HG03571 (cell line): Measurements from ENCODE around the gene POLR2I.
A peak's percentile ranks its signal among the peaks of the same experiment; 100 is the strongest.
"Not testable (repeated sequence)": the region's sequence is repeated elsewhere in the genome, so short reads cannot be mapped to it uniquely, and the experiment has no call there.

Source experiments
- ATAC-seq: cut with Tn5 transposase; IDR thresholded peaks from one replicate; pipeline ENCODE4 v1.9.1; 2021; ENCODE audit not compliant: unreplicated experiment

POLR2I gene

DNA sequence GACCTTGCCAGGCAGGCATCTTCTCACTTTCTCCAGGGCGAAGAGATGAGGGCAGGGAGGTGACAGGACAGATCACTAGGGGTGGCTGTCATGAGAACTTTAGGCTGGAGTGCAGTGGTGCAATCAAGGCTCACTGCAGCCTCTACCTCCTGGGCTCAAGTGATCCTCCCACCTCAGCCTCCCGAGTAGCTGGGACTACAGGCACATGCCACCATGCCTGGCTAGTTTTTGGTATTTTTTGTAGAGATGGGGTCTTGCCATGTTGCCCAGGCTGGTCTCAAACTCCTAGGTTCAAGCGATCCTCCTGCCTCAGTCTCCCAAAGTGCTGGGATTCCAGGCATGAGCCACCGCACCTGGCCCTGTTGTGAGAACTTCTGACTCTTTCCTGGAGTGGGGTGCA lies 20.2 kb upstream of the POLR2I start:
- not testable (repeated sequence) for ATAC-seq

DNA sequence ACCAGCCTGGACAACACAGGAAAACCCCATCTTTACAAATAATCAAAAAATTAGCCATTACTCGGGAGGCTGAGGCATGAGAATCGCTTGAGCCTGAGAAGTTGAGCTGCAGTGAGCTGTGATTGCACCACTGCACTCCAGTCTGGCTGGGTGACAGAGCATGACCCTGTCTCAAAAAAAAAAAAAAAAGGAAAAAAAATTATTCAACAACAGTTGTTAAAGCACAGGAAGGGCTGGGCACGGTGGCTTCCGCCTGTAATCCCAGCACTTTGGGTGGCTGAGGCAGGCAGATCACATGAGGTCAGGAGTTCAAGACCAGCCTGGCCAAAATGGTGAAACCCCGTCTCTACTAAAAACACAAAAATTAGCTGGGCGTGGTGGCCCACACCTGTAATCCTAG lies 16.5 kb upstream of the POLR2I start:
- ATAC-seq = not testable (repeated sequence)

DNA sequence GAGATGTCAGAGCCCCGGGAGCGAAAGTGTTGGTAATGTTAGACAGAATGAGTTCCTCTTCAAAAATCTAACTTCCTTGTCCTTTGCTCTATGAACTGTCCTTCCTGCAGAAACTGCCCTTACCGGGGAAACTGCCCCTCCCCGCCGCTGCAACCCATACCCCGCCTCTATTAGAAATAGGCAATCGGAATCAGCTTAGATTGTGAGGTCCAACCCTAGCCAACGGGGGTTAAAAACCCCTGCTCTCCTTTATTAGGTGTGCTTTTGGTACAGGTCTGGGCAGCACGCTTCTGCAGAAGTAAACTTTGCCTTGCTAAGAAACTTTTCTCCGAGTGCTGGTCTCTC lies 13.7 kb upstream of the POLR2I start:
- ATAC-seq = peak; percentile 9

DNA sequence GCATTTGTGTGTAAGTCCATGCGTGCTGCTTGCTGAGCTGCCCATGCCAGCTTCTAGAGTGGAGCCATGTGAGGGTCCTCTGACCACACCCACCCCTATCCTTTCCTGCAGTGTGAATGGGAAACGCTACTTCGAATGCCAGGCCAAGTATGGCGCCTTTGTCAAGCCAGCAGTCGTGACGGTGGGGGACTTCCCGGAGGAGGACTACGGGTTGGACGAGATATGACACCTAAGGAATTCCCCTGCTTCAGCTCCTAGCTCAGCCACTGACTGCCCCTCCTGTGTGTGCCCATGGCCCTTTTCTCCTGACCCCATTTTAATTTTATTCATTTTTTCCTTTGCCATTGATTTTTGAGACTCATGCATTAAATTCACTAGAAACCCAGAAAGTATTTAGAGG lies 10.9 kb upstream of the POLR2I start:
- no peak for ATAC-seq

DNA sequence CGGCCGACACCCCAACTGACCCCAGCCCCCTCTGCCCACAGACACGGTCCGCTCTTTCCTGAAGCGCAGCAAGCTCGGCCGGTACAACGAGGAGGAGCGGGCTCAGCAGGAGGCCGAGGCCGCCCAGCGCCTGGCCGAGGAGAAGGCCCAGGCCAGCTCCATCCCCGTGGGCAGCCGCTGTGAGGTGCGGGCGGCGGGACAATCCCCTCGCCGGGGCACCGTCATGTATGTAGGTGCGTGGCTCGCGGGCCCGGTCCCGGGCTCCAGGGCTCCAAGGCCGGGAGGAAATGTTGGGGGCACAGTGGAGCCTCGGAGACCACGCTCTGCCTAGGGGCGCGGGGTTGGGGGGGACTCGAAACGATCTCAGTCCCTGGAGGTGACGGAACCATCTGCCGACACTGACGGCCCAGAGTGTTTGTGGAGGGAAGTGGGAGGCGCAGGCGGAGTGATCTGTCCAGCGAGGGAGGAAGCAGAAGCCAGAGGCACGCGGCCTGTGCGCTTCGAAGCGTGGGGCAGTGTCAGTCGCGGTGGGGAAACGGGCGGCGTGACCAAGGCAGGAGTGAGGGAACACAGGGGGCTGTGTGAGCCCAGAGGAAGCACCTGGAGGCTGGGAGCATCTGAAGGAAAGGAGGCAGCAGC lies 6.9 kb upstream of the POLR2I start:
- ATAC-seq = no peak

DNA sequence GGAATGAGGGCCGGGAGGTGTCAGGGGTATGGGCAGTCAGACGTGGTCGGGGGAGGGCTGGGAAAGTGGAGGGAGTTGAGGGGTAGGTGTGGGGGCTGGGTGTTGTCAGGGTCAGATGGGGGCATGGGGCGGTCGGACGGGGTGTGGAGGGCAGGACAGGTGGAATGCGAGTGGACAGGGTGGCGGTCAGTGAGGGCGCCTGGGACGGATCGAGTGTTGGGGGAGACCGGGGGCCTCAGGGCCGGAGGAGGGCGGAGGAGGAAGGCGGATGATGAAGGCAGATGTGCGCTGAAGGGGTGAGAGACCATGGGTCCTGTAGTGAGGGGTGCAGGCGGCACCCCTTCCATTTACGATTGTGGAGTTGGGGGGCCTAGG lies 6.3 kb upstream of the POLR2I start:
- ATAC-seq = no peak

DNA sequence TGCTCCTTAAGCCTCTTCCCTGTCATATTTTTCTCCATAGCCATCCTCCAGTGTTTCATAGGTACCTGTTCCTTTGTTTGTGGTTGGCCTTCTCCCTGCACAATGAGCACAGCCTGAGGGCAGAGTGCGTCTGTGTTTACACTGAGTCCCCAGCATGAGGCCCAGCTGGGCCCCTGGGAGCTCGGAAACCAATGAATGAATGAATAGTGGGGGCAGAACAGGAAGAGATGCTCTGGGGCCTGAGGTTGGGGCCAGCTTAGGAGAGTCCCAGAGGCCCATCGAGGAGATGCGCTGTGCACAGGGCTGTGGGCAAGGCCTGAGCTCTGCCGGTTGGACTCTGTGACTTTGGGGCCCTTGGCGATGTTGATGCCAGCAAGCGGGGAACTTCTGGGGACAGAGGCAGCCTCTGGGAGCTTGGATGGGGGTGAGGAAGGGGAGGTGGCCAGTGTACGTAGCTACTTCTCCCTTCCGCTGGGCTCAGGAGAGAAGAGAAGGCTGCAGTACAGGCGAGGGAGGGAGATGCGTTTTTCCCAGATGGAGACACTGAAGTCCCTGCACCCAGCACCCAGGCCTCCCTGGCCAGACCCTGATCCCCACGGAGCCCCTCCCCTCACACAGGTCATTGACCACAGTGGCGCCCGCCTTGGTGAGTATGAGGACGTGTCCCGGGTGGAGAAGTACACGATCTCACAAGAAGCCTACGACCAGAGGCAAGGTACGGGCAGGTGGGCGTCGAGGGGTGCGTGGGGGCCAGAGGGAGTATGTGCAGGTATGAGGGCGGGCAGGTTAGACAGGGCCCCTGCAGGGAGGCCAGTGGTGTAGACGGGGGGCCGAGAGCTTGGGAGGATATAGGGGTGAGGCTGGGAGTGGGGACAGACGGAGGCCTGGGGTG lies 5.7 kb upstream of the POLR2I start:
- no peak for ATAC-seq

DNA sequence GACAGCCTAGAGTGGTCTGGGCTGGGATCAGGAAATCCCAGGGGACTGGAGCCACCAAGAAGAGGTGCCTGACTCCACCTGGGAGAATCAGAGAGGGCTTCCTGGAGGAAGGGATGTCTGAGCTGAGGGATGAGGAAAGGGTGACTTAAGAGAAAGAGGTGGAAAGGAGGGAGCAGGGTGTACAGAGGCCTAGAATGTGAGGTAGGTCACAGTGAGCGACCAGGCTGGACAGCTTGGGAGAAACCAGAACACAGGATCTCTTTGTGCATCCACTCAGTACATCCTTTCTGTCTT lies 1.6 kb upstream of the POLR2I start:
- no peak for ATAC-seq

DNA sequence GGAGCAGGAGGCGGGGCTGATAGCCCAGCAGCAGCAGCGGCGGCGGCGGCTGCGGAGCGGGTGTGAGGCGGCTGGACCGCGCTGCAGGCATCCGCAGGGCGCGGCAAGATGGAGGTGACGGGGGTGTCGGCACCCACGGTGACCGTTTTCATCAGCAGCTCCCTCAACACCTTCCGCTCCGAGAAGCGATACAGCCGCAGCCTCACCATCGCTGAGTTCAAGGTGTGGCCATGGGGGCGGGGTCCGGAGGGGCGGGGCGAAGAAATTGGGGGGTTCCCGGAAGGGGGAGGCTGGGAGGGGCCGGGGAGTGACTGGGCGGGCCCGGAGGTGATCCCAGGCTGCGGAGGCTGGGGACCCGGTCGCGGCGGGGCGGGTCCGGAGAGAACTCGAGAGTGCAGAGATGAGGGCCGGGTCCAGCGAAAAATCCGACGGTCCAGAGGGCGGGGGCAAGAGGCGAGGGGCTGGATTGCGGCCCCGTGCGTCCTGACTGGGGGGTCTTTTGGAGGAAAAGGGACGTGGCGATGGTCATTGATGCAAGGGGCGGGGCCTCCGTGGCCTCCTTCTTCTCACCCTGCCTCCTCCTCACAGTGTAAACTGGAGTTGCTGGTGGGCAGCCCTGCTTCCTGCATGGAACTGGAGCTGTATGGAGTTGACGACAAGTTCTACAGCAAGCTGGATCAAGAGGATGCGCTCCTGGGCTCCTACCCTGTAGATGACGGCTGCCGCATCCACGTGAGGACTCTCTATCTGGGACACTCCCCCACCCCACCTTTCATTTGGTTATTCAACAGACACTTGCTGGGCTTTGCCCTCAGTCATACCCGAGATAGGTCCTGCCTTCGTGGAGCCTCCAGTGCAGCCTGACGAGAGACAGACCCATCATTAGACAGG lies 1.0 kb upstream of the POLR2I start, which contains the start of gene TBCB:
Gene TBCB, plus strand, starts transcription at position 16 of the 891 bp plus-strand sequence. Its CDS starts 93 bp downstream, at position 109.
- ATAC-seq = peak; percentile 33

DNA sequence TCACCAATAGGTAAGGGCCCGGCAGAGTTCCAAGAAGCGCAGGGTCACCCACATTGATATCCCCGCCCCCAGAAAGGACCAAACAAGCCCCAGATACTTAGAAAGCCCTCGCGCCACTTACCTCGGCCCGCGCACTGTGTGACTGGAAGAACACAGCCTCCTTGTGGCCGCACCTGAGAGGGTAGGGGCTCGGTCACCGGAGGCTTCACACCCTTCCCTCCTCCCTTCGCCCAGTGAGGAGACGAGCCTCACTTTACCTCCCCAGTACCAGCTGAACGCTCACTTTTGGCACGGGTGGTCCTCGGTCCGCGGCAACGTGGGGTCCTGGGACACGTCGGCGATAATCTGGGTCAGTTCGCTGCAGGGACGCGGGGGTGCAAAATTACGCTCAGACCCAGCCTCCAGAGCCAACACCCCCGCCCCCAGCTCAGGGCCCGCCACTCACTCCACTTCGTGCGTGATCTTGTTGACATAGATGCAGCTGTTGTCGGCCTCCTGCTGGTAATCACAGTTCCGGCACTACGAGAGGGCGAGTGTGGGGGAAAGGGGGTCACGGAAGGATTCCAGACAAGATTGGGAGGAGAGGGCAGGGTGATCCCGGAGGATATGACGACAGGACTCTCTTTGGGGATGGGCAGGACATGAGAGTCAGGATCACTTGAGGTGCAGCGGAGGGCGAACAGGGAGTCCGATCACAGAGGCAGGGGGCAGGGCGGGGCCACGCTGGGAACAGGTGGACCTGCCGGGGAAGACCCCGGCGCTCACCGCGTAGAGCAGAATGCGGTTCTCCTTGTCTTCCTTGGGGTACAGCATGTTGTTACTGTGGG lies 568 bp downstream of the POLR2I start:
- ATAC-seq = no peak

DNA sequence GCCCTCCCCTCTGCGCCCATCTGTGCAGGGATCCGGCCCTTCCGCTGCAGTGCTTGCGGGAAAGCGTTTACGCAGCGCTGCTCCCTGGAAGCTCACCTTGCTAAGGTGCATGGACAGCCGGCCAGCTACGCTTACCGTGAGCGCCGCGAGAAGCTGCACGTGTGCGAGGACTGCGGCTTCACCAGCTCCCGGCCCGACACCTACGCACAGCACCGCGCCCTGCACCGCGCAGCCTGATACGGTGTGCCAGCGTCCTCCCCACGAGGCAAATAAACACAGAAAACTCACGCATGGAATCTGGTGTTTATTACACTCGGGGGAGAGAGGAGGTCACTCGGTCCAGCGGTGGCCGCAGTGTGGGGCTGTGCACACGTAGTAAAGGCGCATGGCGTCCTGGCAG lies 1.2 kb downstream of the POLR2I start:
- no peak for ATAC-seq

DNA sequence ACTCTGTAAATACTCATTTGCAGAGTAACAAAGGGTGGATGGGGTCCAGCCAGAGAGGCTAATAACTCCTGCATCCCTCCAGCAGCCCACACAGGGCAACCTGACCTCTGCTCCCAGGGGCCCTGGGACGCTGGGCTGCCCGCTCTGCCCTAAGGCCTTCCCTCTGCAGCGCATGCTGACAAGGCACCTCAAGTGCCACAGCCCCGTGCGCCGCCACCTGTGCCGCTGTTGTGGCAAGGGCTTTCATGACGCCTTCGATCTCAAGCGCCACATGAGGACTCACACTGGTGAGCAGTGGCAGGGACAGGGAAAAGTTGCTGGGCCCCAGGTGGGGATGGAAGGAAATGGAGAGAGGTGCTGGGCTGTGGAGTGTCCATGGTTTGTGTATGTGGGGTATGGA lies 2.0 kb downstream of the POLR2I start:
- no peak for ATAC-seq

DNA sequence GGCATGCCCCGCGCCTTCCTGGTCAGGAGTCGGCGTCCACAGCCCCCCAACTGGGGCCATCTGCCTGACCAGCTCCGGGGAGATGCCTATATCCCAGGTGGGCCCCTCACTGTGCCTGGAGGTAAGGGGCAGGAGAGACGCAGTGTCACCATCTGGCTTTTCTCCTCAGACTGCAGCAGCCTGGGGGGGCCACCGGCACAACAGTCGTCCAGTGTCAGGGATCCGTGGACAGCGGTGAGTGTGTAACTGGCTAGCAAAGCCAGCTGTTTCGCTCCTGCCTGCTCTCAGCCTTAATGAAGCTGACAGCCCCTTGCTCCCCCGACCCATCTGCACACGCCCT lies 3.5 kb downstream of the POLR2I start:
- ATAC-seq = no peak

DNA sequence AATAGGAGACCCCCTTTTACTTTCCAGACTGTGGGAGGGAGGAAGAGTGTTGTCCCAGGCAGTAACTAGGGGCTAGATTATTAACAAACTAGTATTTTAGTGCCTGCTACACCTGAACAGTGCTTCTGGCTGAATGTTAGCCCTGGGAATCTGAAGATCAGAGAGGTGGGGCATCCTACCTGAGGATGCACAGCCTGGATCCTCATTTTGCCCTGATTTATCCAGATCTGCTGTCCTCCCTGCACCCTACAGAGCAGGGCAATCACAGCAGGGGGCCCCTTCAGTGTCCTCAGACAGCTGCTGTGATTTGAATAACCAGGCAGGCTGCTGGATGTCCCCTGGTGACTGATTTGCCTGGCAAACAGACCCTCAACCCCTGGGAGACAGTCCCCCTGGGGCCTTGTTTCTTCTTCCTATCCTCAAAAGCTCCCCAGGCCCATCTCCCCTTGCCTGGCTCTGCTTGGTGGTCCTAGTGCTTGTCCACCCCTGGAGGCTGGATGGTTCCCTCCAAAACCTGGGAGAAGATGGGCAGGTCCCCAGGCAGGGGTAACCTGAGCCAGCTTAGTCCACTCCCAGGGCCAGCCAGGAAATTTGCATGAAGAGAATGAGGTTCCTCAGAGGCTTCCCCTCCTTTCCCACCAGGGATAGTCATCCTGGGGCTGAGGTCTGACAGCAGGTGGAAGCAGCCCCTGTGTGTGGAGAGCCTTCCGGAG lies 4.0 kb downstream of the POLR2I start, which contains the start of gene OVOL3:
Gene OVOL3, plus strand, starts transcription at position 657 of the 713 bp plus-strand sequence. CDS start 60 bp downstream, outside the sequence.
- no peak for ATAC-seq

DNA sequence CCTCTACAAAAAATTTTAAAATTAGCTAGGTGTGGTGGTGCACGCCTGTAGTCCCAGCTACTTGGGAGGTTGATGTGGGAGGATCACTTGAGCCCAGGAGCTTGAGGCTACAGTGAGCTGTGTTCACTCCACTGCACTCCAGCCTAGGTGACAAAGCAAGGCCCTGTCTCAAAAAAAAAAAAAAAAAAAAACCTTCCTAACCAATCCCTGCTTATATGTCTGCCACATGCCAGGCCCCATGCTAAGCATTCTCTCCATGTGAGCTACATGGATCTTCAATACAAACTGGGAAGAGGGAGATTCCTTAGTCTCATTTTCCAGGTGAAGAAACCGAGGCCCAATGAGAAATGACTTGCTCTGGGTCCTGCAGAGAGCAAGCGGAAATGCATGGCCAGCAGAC lies 6.0 kb downstream of the POLR2I start:
- ATAC-seq = no peak

DNA sequence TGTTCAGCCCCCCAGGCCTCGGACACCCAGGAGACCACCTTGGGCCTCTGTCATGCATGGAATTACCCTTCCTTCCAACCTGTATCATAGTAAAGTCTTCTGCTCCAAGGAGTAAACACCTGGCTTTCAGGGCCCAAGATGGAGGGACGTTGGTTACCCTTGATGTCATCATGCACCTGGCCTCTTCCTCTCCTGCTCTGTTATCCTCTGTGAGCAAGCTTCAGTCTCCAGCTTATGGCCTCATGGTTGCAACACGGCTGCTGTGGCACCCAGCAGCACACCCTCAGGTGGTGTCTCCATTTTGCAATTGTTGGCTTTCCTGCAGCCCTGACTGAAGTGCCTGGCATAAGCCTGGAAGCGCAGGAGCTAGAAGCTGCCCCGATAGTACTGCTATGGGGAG lies 7.7 kb downstream of the POLR2I start:
- no peak for ATAC-seq

DNA sequence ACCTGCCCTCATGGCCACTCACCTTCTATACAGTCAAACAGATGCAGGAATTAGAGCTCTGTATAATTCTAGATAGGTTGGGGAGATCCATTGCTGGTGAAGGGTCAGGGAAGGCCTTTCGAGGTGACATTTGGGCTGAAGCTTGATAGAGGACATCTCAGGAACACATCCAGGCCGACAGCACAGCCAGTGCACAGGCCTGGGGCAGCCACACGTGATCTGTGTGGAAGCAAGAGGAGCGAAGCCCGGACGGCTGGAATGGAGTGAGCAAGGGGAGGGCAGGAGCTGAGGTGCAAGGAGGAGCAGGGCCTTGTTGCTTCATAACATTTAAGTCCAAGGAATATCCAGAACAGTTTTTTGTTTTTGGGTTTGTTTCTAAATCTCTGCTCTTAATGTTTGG lies 8.2 kb downstream of the POLR2I start:
- ATAC-seq = no peak

DNA sequence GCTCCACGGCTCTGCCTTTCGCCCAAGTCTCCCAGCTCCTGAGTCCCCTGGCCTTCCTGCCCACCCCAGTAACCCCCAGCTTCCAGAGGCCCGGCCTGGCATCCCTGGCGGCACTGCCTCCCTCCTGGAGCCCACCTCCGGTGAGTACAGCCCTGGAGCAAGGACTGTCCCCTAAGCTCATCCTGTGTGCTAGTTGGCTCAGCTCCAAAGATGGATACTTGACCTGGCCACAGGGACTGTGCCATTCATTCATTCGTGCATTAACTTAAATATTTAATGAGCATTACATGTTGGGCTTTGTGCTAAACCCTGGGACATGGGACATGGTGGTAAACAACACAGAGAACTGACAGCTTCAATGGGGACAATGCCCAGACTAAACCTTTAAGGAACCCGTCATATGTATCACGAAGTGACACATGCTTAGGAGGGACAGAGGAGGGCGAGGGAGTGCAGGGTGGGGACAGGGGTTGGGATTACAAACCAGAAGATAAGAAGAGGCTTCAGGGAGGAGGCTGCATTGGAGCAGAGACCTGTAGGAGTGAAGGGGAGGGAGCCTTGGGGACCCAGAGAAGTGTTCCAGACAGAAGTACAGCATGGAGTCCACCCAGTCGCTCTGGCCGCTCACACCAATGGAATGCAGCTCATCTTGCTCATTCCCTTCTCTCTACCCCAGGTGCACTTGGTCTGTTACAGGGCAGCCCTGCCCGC lies 10.7 kb downstream of the POLR2I start:
- ATAC-seq = no peak

DNA sequence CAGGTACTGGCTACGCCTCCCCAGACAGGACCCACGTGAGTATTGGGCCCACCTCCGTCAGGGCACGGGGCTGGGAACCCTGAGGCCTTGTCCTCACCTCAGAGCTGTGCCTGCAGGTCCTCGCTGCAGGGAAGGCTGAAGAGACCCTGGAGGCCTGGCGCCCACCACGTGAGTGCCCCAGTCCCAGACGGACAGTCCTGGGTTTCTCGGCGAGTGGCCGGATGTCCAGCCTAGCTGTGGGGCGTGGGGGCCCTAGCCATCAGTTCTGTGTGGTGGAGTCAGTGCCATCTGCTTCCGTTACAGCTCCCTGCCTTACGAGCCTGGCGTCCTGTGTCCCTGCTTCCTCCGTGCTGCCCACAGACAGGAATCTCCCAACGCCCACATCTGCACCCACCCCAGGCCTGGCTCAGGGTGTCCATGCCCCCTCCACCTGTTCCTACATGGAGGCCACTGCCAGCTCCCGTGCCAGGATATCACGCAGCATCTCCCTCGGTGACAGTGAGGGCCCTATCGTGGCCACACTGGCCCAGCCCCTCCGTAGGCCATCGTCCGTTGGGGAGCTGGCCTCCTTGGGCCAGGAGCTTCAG lies 11.5 kb downstream of the POLR2I start:
- ATAC-seq = no peak
